Activated B cell treated with CpG ODN at 0.5 μM for 24 hours (primary cell): Measurements from ENCODE around the gene PSMA7. TPM values are rescaled to one million over a fixed set of nuclear protein-coding genes. Genes with fewer than 3 reads are reported as not detected.
"Not testable (repeated sequence)": the region's sequence is repeated elsewhere in the genome, so short reads cannot be mapped to it uniquely, and the experiment has no call there.

Source experiments
- ATAC-seq: fragments of 200-7000 bp; cut with Tn5 transposase; one replicate; pipeline ENCODE4 v1.10.0; 2021; ENCODE audit warnings: low read depth, mild to moderate bottlenecking, moderate library complexity
- CTCF ChIA-PET: fragments of 350-600 bp; sonication (Branson Sonifier 250); formaldehyde crosslinking; loops from one replicate; lab custom pipeline; 2021; ENCODE audit warnings: antibody characterized with exemption; lab: Charles Lee
- POLR2A ChIA-PET: fragments of 350-600 bp; sonication (Branson Sonifier 250); formaldehyde crosslinking; loops from one replicate; lab custom pipeline; 2021; ENCODE audit warnings: antibody characterized with exemption; lab: Charles Lee
- DNase-seq: peaks from one replicate; pipeline ENCODE4 v3.0.0; 2022
- H3K27ac Mint-ChIP-seq: one replicate; pipeline ENCODE4 v1.8.0; 2020; ENCODE audit warnings: mixed read lengths
- H3K27me3 Mint-ChIP-seq: one replicate; pipeline ENCODE4 v1.8.0; 2021; ENCODE audit warnings: mixed read lengths
- H3K36me3 Mint-ChIP-seq: one replicate; pipeline ENCODE4 v1.8.0; 2021; ENCODE audit warnings: low read depth, mixed read lengths
- H3K4me1 Mint-ChIP-seq: one replicate; pipeline ENCODE4 v1.8.0; 2021; ENCODE audit warnings: mixed read lengths
- H3K4me3 Mint-ChIP-seq: one replicate; pipeline ENCODE4 v1.8.0; 2020; ENCODE audit warnings: mild to moderate bottlenecking, mixed read lengths
- H3K9me3 Mint-ChIP-seq: one replicate; pipeline ENCODE4 v1.8.0; 2020; ENCODE audit warnings: mixed read lengths
- intact Hi-C: fragments of 100-400 bp; cut with micrococcal nuclease; formaldehyde crosslinking; loops from one replicate; pipeline ENCODE4 v1.15.1; 2024
- total RNA-seq: library from RNA; stranded (reverse); gene quantifications from 2 replicates; pipeline ENCODE4 v1.2.3, GENCODE V29; 2022
- TF ChIP-seq, protein P1 (sequence below): fragments of 200-600 bp; IDR thresholded peaks from one replicate; pipeline ENCODE4 v1.8.0; 2022; ENCODE audit warnings: antibody characterized with exemption, mild to moderate bottlenecking

PSMA7 gene
- total RNA-seq, 1 donor from 2014 or later = 241 TPM

DNA sequence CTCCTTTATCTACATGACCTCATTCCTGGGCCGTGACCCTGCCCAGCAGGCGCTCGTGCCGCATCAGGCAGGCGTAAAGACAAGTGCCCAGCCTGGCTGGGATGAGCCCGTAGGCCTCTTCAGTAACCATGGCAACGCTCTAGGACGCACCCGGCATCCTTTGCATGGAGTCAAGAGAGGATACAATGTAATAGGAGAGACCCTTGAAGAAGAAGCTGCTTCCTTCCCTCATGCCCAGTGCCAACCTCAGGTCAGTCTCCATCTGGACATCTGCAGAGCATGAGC, 25.9 kb downstream of the PSMA7 start:
- Mint-ChIP-seq H3K4me3 (no peak overlapping the region), H3K36me3 (no peaks in the 10 kb centered on the region), H3K4me1 (peaks cover 4% of the 10 kb centered on the region), H3K27me3 (peaks cover 2% of the 10 kb centered on the region), H3K9me3 (peaks cover 12% of the 10 kb centered on the region), H3K27ac (no peak overlapping the region)
- ChIA-PET POLR2A (interaction anchor here (0.7 kb wide), 1 partner anchor 87 kb away, joined by 5 read pairs; no protein-coding TSS in a partner anchor), CTCF (no interaction called here)
- DNase-seq (no peak), ATAC-seq (no peak)
- TF ChIP-seq, protein P1, sequence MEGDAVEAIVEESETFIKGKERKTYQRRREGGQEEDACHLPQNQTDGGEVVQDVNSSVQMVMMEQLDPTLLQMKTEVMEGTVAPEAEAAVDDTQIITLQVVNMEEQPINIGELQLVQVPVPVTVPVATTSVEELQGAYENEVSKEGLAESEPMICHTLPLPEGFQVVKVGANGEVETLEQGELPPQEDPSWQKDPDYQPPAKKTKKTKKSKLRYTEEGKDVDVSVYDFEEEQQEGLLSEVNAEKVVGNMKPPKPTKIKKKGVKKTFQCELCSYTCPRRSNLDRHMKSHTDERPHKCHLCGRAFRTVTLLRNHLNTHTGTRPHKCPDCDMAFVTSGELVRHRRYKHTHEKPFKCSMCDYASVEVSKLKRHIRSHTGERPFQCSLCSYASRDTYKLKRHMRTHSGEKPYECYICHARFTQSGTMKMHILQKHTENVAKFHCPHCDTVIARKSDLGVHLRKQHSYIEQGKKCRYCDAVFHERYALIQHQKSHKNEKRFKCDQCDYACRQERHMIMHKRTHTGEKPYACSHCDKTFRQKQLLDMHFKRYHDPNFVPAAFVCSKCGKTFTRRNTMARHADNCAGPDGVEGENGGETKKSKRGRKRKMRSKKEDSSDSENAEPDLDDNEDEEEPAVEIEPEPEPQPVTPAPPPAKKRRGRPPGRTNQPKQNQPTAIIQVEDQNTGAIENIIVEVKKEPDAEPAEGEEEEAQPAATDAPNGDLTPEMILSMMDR = no peak
- intact Hi-C loops = no loop called here

- DNase-seq (no peak), ATAC-seq (no peak)
- ChIA-PET CTCF (no interaction called here), POLR2A (no interaction called here)
- Mint-ChIP-seq H3K36me3 (no peaks in the 10 kb centered on the region), H3K27me3 (peaks cover 2% of the 10 kb centered on the region), H3K4me3 (no peak overlapping the region), H3K9me3 (peaks cover 12% of the 10 kb centered on the region), H3K27ac (no peak overlapping the region), H3K4me1 (peaks cover 4% of the 10 kb centered on the region)
- intact Hi-C loops = no loop called here
- TF ChIP-seq, protein P1 = no peak
Measured at GRCh38 chr20:62116558-62117361, 26.4 kb downstream of the PSMA7 start.

GRCh38 chr20:62115800-62116407, 27.3 kb downstream of the PSMA7 start:
- H3K4me1 Mint-ChIP-seq, H3K4me3 Mint-ChIP-seq, POLR2A ChIA-PET, intact Hi-C loops, H3K27ac Mint-ChIP-seq, DNase-seq, CTCF ChIA-PET, H3K27me3 Mint-ChIP-seq, ATAC-seq, H3K36me3 Mint-ChIP-seq: not testable (repeated sequence)
- H3K9me3 Mint-ChIP-seq = peaks cover 13% of the 10 kb centered on the region

DNA sequence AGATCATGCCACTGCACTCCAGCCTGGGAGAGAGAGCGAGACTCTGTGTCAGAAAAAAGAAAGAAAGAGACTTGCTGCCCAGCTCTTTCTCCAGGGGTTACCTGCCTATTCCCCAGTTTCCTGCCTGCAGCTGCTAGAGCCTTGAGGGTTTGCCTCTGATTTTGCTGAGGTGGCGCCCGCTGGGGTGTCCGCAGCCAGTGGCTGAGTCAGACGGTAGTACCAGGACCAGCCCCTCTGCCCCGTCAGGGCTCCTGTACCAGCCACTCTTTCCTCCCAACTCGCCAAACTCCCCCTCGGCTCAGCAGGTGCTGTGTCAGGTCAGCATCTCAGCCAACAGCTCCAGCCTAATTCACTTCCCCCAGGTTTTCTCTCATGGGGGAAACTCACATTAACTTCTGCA, 28.3 kb downstream of the PSMA7 start:
- no peak overlapping the region for H3K4me3 Mint-ChIP-seq
- intact Hi-C loops = no loop called here
- CTCF ChIA-PET = no interaction called here

DNA sequence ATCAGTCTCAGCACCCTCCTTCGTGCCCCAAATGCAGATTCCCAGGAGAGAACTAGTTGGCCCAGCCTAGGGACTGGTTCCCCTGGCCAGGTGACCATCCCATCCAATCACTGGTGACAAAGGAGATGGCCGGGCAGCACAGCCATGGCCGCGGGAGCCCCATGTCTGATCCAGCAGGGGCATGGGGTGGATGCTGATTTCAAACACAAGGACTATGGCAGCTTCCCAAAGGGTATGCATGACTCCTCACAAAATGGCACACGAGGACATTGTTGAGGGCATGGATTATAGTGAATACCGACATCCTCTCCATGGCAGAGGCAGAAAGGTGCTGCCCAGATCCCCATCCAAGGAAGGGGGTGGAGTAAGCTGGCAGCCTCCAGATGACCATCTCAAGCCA, 30.8 kb downstream of the PSMA7 start:
- H3K4me1 Mint-ChIP-seq = no peaks in the 10 kb centered on the region
- peaks cover 29% of the 10 kb centered on the region for H3K9me3 Mint-ChIP-seq
- CTCF ChIA-PET = no interaction called here
- H3K4me3 Mint-ChIP-seq = no peak overlapping the region
- no peak for ATAC-seq
- POLR2A ChIA-PET = no interaction called here
- H3K27me3 Mint-ChIP-seq = peaks cover 2% of the 10 kb centered on the region
- no peak overlapping the region for H3K27ac Mint-ChIP-seq
- no peak for DNase-seq
- TF ChIP-seq, protein P1 = no peak
- intact Hi-C loops = no loop called here
- H3K36me3 Mint-ChIP-seq = peaks cover 18% of the 10 kb centered on the region

More for the DNA sequence above, 28.3 kb downstream of the PSMA7 start:
- POLR2A ChIA-PET = no interaction called here
- DNase-seq = no peak
- ATAC-seq = no peak
- Mint-ChIP-seq H3K4me1 (no peaks in the 10 kb centered on the region), H3K27me3 (peaks cover 2% of the 10 kb centered on the region), H3K27ac (no peak overlapping the region), H3K9me3 (peaks cover 17% of the 10 kb centered on the region), H3K36me3 (peaks cover 5% of the 10 kb centered on the region)
- TF ChIP-seq, protein P1 = no peak
